Measurements from ENCODE around the gene TNNI3. TPM values are rescaled to one million over a fixed set of nuclear protein-coding genes. Genes with fewer than 3 reads are reported as not detected.
"Not testable (repeated sequence)": the region's sequence is repeated elsewhere in the genome, so short reads cannot be mapped to it uniquely, and the experiment has no call there.

The TNNI3 gene
- total RNA-seq, 1 donor from 2014 or later, result not detected

DNA sequence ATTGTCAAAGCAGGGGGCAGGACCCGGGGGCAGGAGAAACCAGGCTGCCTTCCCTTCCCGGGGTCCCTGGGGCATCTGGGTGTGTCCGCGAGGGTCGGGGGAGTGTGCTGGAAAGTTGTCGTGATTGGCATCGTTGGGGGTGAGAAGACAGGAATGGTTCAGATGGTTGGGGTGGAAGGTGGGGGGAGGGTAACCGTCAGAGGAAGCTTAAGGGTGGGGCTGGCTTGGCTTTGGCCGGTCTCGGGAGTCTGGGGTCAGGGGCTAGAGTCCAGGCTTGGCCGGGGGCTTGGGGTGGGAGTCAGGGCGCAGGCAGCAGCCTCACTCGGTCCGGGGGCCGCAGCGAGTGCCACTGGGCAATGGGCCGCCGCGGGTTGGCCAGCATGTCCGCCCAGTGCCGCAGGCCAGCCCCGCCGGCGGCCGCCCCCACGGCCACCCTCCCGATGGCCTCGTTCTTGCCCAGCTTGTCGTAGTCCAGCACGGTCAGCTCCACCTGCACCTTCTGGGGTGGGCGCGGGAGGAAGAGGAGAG, 15.7 kb upstream of the TNNI3 start:
- DNase-seq (ENCODE audit: extremely low read depth, low read depth, low spot score), result no peak

DNA sequence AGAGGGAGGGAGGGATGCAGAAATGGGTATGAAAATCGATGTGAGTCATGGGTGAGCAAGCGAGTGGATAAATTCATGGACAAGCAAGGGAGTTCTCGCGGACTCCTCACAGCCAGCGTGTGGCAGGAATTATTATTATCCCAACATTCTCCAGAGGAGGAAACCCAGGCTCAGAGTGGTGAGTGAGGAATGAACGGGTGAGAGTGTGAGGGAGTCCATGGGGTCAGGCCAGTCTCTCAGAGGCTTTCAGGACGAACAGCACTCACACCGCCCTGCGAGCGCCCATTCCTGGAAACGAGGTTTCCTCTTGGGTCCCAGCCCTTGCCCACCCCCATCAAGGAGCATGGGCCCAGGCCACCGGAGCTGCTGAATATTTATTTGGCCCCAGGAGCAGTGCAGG, 15.2 kb upstream of the TNNI3 start:
- DNase-seq (ENCODE audit: extremely low read depth, low read depth, low spot score), result no peak

DNA sequence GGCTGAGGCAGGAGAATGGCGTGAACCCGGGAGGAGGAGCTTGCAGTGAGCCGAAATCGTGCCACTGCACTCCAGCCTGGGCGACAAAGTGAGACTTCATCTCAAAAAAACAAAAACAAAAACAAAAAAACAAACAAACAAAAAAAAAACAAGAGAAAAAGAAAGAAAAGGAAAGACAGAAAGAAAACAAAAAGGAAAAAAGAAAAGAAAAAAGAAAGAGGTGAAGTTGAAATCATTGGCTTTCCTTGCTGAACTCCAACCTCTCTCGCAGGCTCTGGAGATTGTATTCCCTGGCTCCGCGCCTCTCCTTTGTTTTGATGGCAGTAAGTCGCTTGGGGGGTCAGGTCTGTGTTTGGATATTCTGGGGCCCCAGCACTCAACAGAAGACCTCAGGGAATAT, 14.8 kb upstream of the TNNI3 start:
- DNase-seq (ENCODE audit: extremely low read depth, low read depth, low spot score), result not testable (repeated sequence)

- no peak for DNase-seq (ENCODE audit: extremely low read depth, low read depth, low spot score)
These were observed 13.9 kb upstream of the TNNI3 start for GRCh38 chr19:55171440-55171839.

- no peak for DNase-seq (ENCODE audit: extremely low read depth, low read depth, low spot score)
These were observed 11.6 kb upstream of the TNNI3 start for GRCh38 chr19:55169136-55169535.

- peak; percentile 85 for DNase-seq (ENCODE audit: extremely low read depth, low read depth, low spot score)
These were observed 9.2 kb upstream of the TNNI3 start, which contains the start of gene DNAAF3 for GRCh38 chr19:55166530-55167268. DNAAF3 (minus strand) TSS chr19:55166613; CDS start chr19:55166413, 200 bp downstream.

- DNase-seq (ENCODE audit: extremely low read depth, low read depth, low spot score), result no peak
These were observed 8.5 kb upstream of the TNNI3 start for GRCh38 chr19:55165952-55166529.

DNA sequence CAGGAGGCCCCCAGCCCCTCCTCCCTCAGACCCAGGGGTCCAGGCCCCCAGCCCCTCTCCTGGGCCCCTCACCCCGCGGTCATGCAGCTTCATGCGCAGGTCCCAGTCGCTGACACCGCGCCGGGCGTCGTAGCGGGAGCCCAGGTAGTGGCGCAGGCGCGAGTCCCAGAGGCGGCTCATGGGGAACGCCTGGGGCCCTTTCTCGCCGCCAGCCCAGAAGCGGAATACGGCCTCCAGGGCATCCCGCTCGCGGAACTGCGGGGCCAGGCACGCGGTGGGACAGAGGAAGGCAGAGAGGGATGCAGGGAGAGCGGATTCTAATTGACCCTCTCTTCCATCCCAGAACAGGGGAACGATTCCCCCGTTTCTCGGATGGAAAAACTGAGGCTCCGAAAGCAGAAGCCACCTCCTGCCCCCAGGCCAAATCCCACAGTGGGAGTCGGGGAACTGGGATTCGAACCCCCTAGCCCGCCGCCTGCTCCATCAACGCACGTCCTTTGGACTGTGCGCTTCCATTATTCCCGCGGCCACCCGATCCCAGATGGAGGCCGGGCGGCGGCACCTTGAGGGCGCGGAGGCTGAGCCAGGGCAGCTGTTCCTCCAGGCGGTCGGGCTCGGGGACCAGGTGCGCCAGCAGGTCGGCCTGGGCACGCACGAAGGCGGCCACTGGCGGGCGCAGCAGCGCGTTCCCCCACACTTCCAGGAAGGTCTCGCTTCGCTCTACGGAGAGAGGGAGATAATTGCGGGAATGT, 4.2 kb upstream of the TNNI3 start:
- no peak for DNase-seq (ENCODE audit: extremely low read depth, low read depth, low spot score)

GRCh38 chr19:55160986-55161365, 3.4 kb upstream of the TNNI3 start:
- DNase-seq (ENCODE audit: extremely low read depth, low read depth, low spot score), result no peak

DNA sequence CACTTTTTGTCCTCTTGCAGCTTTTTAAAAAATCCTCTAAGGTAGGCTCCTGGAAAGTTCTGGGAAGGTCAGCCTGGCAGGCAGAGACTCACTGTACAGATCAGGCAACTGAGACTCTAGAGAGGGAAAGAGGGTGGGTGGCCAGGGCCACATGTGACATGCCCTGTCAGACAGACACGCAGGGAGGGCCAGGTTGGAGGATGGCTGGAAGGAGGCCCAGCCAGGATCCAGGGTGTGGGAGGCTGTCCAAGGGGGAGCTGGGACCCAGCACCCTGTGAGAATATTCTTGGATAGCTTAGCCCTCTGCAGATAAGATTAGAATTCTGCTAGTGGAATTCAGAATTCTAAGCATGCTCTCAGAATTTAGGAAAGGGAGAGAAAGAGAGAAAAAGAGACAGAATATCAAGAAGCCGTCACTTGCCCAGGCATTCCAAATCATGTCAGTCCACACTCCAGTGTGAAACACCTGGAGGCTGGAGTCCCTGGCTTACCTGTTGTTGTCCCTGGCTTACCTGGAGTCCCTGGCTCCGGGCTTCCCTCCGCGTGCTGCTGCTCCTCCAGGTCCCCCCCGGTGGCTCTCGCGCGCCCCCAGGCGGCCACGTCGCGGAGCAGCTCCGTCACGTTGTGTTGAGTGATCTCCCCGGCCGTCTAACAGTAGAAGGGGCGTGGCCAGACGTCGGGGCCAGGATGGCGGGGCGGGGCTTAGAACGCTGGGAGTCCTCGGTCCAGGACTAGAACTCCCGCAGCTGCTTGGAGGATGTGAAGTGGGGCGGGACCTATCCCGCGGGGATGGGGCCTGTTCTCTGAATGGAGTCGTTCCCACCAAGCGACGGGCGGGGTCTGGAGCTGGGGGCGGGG, 2.8 kb upstream of the TNNI3 start:
- DNase-seq (ENCODE audit: extremely low read depth, low read depth, low spot score), result no peak

DNA sequence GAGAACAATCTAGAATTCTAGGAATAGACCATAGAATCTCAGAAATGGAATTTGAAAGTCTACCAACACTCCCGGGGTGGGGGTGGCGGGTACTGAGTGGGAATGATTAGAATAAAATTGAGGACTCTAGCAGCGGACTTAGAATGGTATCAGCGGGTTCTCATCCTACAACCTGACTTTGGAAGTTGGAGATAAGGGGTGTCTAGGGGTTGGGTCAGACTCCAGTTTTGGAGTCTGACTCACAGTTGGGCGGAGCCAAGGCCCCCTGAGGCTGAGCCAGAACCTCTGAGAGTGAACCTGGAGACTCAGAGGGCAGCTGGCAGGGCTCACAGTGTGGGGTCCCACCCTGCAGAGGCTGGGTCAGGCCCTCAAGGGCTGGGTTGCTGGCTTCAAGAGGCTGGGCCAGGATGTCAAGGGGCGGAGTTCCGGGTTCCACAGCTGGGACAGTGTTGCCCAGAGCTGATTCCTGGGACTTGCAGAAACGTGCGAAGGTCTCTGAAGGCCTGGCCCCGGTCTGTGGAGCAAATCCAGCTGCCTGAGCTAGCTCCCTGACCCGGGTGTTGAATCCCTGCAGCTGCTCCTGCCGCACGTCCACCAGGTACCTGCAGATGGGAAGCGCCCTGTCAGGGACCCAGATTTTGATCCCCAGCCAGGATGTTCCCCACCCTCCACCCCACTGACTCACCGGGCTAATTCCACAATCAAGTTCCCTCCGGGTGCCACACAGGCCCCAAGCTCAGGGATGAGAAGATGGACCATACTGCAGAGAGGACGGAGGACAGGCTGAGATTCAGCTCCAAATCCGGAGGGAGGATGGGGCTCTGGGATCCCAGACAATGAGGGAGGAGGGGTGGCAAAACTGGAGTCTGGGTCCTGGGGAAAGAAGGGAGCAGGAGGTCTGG, 1.6 kb upstream of the TNNI3 start:
- no peak for DNase-seq (ENCODE audit: extremely low read depth, low read depth, low spot score)

DNA sequence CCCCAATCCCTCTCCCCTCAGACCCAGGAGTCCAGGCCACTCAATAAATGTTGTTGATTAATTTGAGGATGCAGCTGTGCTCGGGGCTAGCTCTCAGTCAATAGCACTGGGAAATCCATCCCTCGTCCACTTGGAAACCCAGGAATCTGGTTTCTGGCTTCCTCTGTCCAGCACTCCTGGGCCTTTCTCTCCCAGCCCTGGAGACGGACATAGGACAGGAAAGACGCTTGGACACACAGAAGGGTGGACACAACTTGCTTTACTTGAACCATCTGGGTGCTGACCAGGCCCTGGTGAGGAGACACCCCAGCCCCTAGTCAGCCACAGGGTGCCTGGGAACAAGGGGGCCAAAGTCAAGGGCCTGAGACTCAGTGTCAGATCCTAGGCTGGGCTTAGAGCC, 891 bp upstream of the TNNI3 start:
- DNase-seq (ENCODE audit: extremely low read depth, low read depth, low spot score), result no peak

- no peak for DNase-seq (ENCODE audit: extremely low read depth, low read depth, low spot score)
These were observed 1.1 kb downstream of the TNNI3 start for GRCh38 chr19:55156202-55157063.

DNA sequence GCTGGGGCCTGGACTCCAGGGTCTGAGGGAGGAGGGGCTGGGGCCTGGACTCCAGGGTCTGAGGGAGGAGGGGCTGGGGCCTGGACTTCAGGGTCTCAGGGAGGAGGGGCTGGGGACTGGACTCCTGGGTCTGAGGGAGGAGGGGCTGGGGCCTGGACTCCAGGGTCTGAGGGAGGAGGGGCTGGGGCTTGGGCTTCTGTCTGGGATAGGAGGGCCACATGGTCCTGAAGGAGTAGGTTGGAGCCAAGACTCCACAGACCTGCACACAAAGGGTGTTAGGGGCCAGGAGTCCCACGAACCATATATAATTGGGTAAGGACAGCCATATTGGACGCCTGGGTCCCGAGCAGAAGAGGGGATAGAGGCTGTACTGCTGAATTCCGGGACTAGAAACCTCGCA, 1.7 kb downstream of the TNNI3 start:
- DNase-seq (ENCODE audit: extremely low read depth, low read depth, low spot score), result not testable (repeated sequence)

GRCh38 chr19:55153652-55154264, 3.8 kb downstream of the TNNI3 start:
- no peak for DNase-seq (ENCODE audit: extremely low read depth, low read depth, low spot score)

DNA sequence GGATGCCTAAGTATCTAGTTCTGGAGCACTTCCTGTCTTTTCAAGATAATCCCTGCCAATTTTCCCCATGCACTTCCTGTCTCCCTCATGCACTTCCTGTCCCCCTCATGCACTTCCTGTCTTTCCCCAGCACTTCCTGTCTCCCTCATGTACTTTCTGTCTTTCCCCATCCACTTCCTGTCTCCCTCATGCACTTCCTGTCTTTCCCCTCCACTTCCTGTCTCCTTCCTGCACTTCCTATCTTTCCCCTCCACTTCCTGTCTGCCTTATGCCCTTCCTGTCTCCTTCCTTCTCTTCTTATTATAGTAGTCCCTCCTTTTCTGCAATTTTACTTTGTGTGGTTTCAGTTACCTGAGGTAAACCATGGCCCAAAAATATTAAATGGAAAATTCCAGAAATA, 5.5 kb downstream of the TNNI3 start:
- no peak for DNase-seq (ENCODE audit: extremely low read depth, low read depth, low spot score)

DNA sequence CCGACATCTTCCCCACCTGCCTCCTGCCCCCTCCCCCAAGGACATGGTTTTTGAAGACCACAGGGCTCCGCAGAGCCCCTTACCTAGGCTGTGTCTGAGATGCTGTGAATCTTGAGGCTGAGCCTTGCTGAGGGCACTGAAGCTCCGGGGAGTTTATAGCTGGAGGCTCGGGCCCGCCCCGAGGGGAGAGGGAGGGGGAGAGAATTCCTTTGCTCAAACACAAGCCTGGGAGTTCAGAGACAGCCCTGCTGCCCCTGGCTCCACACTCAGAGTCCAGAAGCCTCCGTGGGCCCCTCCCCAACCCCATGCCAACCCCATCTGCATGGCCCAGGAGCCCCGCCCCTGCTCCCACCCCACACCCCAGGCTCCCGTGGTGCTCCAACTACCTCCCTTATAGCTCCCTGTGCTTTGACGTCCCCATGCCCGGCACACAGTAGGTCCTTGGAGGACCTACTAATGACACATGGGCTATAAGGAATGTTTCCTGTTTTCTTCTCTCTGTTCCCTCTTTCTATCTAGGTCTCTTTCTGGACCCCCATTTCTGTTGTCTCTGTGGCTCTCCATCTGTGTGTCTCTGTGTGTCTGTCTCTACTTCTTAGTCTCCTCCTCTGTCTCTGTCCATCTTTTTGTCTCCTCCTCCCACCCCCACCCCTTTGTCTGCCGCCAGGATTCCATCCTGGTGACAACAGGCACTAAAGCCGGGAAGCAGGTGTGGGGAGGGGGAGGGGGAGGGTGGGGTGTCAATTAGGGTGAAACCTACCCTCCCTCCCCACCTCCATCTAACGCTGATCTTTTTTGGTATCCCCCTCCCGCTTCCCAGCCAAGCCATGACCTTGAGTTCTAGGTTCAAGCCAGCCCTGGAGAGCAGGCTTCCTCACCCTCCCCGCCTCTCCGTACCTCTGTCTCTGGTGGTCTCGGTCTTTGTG, 8.2 kb downstream of the TNNI3 start, which contains the start of gene TNNT1:
Gene TNNT1, minus strand, starts transcription at position 129 of the 926 bp plus-strand sequence. CDS start 2,049 bp downstream, outside the sequence.
- no peak for DNase-seq (ENCODE audit: extremely low read depth, low read depth, low spot score)

All from glomerular endothelial cell (primary cell).